Stomach (tissue), 4 donors: ENCODE results near the gene EQTN.

Experiments used
- EP300 ChIP-seq: sonication (generic); formaldehyde crosslinking; IDR thresholded peaks from one replicate; pipeline ENCODE4 v1.6.1; 2017; ENCODE audit warnings: antibody characterized with exemption
- POLR2A ChIP-seq, 4 donors: fragments of 450-650 bp; IDR thresholded peaks; one replicate each; pipeline ENCODE4 v1.6.1; 2016; ENCODE audit warnings: antibody characterized with exemption in 4 of 4, control low read depth in 2 of 4, mild to moderate bottlenecking in 1 of 4, moderate library complexity in 1 of 4
- POLR2AphosphoS5 ChIP-seq, 3 donors: sonication (generic); formaldehyde crosslinking; IDR thresholded peaks; one replicate each; pipeline ENCODE4 v1.6.1; 2016; ENCODE audit warnings: antibody characterized with exemption in 3 of 3

- TF ChIP-seq POLR2AphosphoS5 (IDR thresholded peaks at IDR 0.05) (no peak), EP300 (no peak), POLR2A (IDR thresholded peaks at IDR 0.05) (no peak)
Measured at GRCh38 chr9:27304521-27304920, 7.6 kb upstream of the EQTN start.
